ENCODE data around the gene DUS4L. TPM values are rescaled to one million over a fixed set of nuclear protein-coding genes. Genes with fewer than 3 reads are reported as not detected.
A peak's percentile ranks its signal among the peaks of the same experiment; 100 is the strongest.

The DUS4L gene
- total and polyA plus RNA-seq, 7 experiments from 2014 or later, result 7.5 to 14.1 (median 10.4) TPM

DNA sequence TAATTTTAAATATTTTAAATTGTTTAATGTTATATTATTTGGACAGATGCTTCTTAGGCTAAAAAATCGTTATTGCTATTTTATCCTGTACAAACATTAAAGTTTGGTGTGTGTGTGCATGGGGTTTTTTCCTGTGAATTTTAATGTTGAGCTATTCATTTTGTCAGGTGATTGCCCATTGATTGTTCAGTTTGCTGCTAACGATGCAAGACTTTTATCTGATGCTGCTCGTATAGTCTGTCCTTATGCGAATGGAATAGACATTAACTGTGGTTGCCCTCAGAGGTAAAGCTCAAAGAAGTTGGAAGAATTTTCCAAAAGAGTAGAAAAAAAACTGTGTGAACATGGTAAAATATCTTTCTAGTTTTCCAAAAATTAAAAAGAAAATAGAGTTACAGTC is 9.8 kb downstream of the DUS4L start:
- ChIA-PET CTCF (no interaction called here), POLR2A (interaction anchor here (1.3 kb wide), 2 partner anchors 9 to 11 kb away, joined by 3 to 5 read pairs; no protein-coding TSS in a partner anchor)
- ATAC-seq, result no peak

DNA sequence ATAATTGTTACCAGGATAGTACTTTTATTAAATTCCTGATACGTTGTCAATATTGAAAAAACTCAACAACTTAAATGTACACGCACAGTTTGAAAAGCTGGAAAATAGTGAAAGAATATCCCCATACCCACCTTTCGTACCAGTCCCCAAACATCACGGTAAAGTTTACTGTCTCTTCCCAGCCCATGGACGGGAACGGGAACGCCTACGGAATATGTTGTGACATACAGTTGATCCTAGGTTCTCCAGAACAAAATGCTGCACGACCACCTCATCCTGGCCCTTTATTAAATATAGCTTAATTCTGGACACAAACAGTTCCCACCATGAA is 15.7 kb downstream of the DUS4L start:
- ATAC-seq (no peak), DNase-seq (peak in 1 of 9 donors; percentile 16)
- POLR2A ChIA-PET, result interaction anchor here (0.6 to 1.9 kb wide), 2 partner anchors 15 to 355 kb away, joined by 3 to 15 read pairs; partner anchors contain the start of genes COG5 and DUS4L
- H3K27me3 ChIP-seq (ENCODE audit: control insufficient read depth in 2 of 2, insufficient read depth in 2 of 2, low read length in 2 of 2), result no peaks in the 10 kb centered on the region
- Mint-ChIP-seq H3K4me1 (peaks cover 6 to 34% (median 25%) of the 10 kb centered on the region in 7 donors), H3K36me3 (peaks cover 0 to 12% (median 5%) of the 10 kb centered on the region in 5 donors), H3K27ac (peak overlapping the region; percentile 43 to 93 (median 87)), H3K9me3 (no peaks in the 10 kb centered on the region), H3K27me3 (no peaks in the 10 kb centered on the region), H3K4me3 (peak overlapping the region; percentile 83 to 94 (median 90))
- no peaks in the 10 kb centered on the region for H3K9me3 ChIP-seq (ENCODE audit: control insufficient read depth in 2 of 3, low read length in 3 of 3)
- CTCF ChIA-PET, result no interaction called here
- H3K4me3 ChIP-seq (ENCODE audit: low read length), result peak overlapping the region; percentile 97
- no peaks in the 10 kb centered on the region for H3K36me3 ChIP-seq (ENCODE audit: control insufficient read depth in 2 of 3, insufficient read depth in 3 of 3, low read length in 3 of 3)
- H3K27ac ChIP-seq (ENCODE audit: low read depth, low read length), result peak overlapping the region; percentile 72
- peaks cover 4 to 8% of the 10 kb centered on the region in 2 donors for H3K4me1 ChIP-seq (ENCODE audit: control insufficient read depth in 2 of 2, insufficient read depth in 2 of 2, low read length in 2 of 2)
- intact Hi-C loops (cut with micrococcal nuclease), result loop anchor here in 1 of 2 donors (1.0 kb wide), 2 partner anchors 15 to 164 kb away; no protein-coding TSS in a partner anchor

More for the DNA sequence above, 9.8 kb downstream of the DUS4L start:
- Histone ChIP-seq H3K9me3 (ENCODE audit: control insufficient read depth in 2 of 3, low read length in 3 of 3) (no peaks in the 10 kb centered on the region), H3K36me3 (ENCODE audit: control insufficient read depth in 2 of 3, insufficient read depth in 3 of 3, low read length in 3 of 3) (peaks cover 0 to 22% (median 0%) of the 10 kb centered on the region in 3 experiments), H3K27me3 (ENCODE audit: control insufficient read depth in 2 of 2, insufficient read depth in 2 of 2, low read length in 2 of 2) (no peaks in the 10 kb centered on the region), H3K27ac (ENCODE audit: low read depth, low read length) (no peak overlapping the region), H3K4me3 (ENCODE audit: low read length) (no peak overlapping the region), H3K4me1 (ENCODE audit: control insufficient read depth in 2 of 2, insufficient read depth in 2 of 2, low read length in 2 of 2) (no peaks in the 10 kb centered on the region)
- H3K27me3 Mint-ChIP-seq, result no peaks in the 10 kb centered on the region
- peaks cover 4 to 29% (median 11%) of the 10 kb centered on the region in 5 donors for H3K36me3 Mint-ChIP-seq
- DNase-seq, result no peak
- H3K9me3 Mint-ChIP-seq, result no peaks in the 10 kb centered on the region
- intact Hi-C loops (cut with micrococcal nuclease), result no loop called here
- H3K27ac Mint-ChIP-seq, result no peak overlapping the region
- no peak overlapping the region for H3K4me3 Mint-ChIP-seq
- H3K4me1 Mint-ChIP-seq, result peaks cover 0 to 10% (median 3%) of the 10 kb centered on the region in 7 donors

DNA sequence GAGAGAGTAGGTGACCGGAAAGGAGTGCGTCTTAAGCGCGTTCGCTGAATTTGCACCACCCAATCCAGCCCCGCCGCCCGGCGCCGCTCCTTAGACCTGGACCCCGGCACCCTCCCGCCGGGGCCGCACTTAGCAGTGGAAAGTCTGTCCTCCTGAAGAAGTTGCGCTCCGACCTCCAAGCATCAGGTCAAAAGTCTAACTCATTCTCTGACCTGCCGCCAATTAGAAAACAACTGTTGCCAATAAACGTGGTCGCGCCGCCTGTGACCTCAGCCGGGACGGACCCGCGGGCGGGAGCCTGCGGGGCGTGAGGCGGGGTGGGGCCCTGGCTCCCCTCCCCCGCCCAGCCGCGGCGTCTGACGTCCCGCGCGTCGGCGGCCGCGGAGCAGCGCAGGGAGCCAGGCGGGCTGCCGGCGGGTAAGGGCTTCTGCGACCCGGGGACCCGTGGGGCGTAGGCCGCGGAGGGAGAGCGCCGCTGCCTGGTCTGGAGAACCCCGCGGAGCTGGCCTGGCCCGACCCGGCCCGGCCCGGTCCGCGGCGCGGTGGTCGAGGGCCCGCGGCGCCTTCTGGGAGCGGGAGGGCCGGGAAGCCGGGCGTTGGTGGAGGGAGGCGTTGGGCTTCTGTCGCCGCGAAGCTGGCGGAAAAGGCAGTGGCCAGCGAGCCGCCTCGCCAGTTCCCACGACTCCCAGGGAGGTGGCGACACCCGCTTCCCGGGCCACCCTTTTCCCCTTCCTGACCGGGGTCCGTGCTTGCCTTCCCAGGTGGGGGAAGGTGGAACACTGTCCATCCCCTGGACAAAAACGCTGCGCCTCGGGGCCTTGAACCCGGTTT is 16.3 kb downstream of the DUS4L start, which contains the start of gene BCAP29:
TSS of gene BCAP29 (plus strand) at position 362 of the 831 bp plus-strand sequence. CDS start 527 bp downstream, outside the sequence.
- H3K4me3 Mint-ChIP-seq, result peak within 1 kb of the TSS; percentile 83 to 94 (median 90)
- peaks cover 4 to 8% of the 10 kb centered on the region in 2 donors for H3K4me1 ChIP-seq (ENCODE audit: control insufficient read depth in 2 of 2, insufficient read depth in 2 of 2, low read length in 2 of 2)
- ATAC-seq, result peak; percentile 98
- intact Hi-C loops (cut with micrococcal nuclease), result loop anchor here (1.0 kb wide), 6 partner anchors 16 to 411 kb away; partner anchors contain the start of genes CBLL1 (in 1 of the 2), COG5 (in 1 of the 2), DUS4L (in 1 of the 2) and HBP1 (in 1 of the 2)
- H3K9me3 Mint-ChIP-seq, result no peaks in the 10 kb centered on the region
- H3K27me3 Mint-ChIP-seq, result no peaks in the 10 kb centered on the region
- DNase-seq, result peak; percentile 50 to 83 (median 65)
- no peaks in the 10 kb centered on the region for H3K27me3 ChIP-seq (ENCODE audit: control insufficient read depth in 2 of 2, insufficient read depth in 2 of 2, low read length in 2 of 2)
- peak within 1 kb of the TSS; percentile 43 to 93 (median 87) for H3K27ac Mint-ChIP-seq
- CTCF ChIA-PET, result no interaction called here
- peaks cover 6 to 34% (median 25%) of the 10 kb centered on the region in 7 donors for H3K4me1 Mint-ChIP-seq
- peak within 1 kb of the TSS; percentile 97 for H3K4me3 ChIP-seq (ENCODE audit: low read length)
- H3K36me3 Mint-ChIP-seq, result peaks cover 0 to 13% (median 9%) of the 10 kb centered on the region in 5 donors
- H3K36me3 ChIP-seq (ENCODE audit: control insufficient read depth in 2 of 3, insufficient read depth in 3 of 3, low read length in 3 of 3), result no peaks in the 10 kb centered on the region
- POLR2A ChIA-PET, result interaction anchor here (1.9 kb wide), 1 partner anchor 16 kb away, joined by 15 read pairs; the partner anchor contains the start of genes COG5 and DUS4L
- peak within 1 kb of the TSS; percentile 72 for H3K27ac ChIP-seq (ENCODE audit: low read depth, low read length)
- no peaks in the 10 kb centered on the region for H3K9me3 ChIP-seq (ENCODE audit: control insufficient read depth in 2 of 3, low read length in 3 of 3)

DNA sequence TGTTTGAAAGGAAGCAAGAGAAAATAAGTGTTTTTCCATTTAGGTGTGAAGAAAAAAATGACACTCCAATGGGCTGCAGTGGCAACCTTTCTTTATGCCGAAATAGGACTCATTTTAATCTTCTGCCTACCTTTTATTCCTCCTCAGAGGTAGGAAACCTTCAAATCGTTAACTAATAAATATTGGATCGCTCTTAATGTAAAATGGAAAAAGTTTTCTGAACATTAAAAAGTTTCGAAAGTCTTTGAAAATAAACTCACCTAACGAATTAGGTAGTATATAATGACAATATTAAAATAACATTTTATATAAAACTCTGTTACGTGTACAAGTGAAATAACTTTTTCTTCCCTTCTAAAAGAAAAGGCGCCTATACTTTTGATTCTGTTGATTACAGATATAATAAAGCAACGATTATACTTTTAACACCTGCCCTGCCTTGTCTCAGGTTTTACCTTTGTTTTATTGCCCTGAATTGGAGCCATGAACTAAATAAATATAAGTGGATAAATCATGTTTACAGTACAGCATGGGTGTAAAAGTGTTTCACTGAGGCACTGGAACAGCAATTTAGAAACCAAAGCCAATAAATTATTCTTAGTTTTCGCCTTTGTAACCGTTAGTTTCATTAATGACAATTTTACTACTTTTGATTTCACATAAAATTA is 17.1 kb downstream of the DUS4L start:
- POLR2A ChIA-PET, result interaction anchor here (0.9 to 1.9 kb wide), 2 partner anchors 17 to 18 kb away, joined by 4 to 15 read pairs; partner anchors contain the start of genes COG5 and DUS4L

DNA sequence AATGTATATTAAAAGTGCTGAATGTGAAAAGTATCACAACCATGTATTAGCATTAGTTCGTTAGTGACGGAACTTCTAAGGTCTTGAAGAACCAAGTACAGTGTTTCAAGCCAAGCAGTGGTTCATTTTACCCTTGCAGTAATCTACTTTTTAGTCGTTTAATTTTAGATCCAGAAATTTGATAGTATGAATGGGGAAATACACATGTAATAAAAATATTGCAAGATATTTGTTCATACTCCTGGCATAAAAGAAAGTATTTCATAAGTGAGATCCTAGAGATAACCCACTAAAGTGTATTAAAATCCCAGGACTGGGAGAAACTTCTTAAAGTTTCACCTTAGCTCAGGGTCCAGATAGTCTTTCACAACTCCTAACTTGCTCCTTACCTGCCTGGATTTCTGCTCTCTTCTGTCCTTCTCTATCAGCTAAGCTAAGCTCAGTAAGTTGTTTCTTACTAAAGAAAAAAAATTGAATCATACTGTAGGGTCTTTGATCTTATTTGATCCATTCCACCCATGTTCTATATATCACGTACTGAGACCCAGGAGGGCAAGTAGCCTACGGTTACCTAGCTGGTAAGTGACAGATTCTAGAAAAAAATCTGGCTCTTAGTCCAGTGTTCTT is 17.7 kb downstream of the DUS4L start:
- ChIA-PET POLR2A (interaction anchor here (0.5 to 0.9 kb wide), 2 partner anchors 18 to 19 kb away, joined by 3 to 4 read pairs; no protein-coding TSS in a partner anchor), CTCF (interaction anchor here (0.7 kb wide), 1 partner anchor 16 kb away, joined by 3 read pairs; no protein-coding TSS in a partner anchor)
- no peak overlapping the region for H3K27ac ChIP-seq (ENCODE audit: low read depth, low read length)

More for the DNA sequence above, 17.1 kb downstream of the DUS4L start:
- CTCF ChIA-PET, result interaction anchor here (0.7 kb wide), 1 partner anchor 15 kb away, joined by 3 read pairs; no protein-coding TSS in a partner anchor
- intact Hi-C loops (cut with micrococcal nuclease), result loop anchor here in 1 of 2 donors (1.0 kb wide), 4 partner anchors 18 to 412 kb away; partner anchors contain the start of genes CBLL1, COG5, DUS4L and HBP1
- Histone ChIP-seq H3K27me3 (ENCODE audit: control insufficient read depth in 2 of 2, insufficient read depth in 2 of 2, low read length in 2 of 2) (no peaks in the 10 kb centered on the region), H3K36me3 (ENCODE audit: control insufficient read depth in 2 of 3, insufficient read depth in 3 of 3, low read length in 3 of 3) (no peaks in the 10 kb centered on the region), H3K9me3 (ENCODE audit: control insufficient read depth in 2 of 3, low read length in 3 of 3) (no peaks in the 10 kb centered on the region), H3K27ac (ENCODE audit: low read depth, low read length) (peak overlapping the region; percentile 72), H3K4me1 (ENCODE audit: control insufficient read depth in 2 of 2, insufficient read depth in 2 of 2, low read length in 2 of 2) (peaks cover 4 to 8% of the 10 kb centered on the region in 2 donors), H3K4me3 (ENCODE audit: low read length) (peak overlapping the region; percentile 97)
- peaks cover 0 to 18% (median 15%) of the 10 kb centered on the region in 5 donors for H3K36me3 Mint-ChIP-seq
- DNase-seq (no peak), ATAC-seq (no peak)
- peaks cover 6 to 35% (median 25%) of the 10 kb centered on the region in 7 donors for H3K4me1 Mint-ChIP-seq
- no peaks in the 10 kb centered on the region for H3K9me3 Mint-ChIP-seq
- no peaks in the 10 kb centered on the region for H3K27me3 Mint-ChIP-seq
- peak overlapping the region in 8 of 9 donors; percentile 30 to 88 (median 64) for H3K27ac Mint-ChIP-seq
- H3K4me3 Mint-ChIP-seq, result peak overlapping the region; percentile 74 to 94 (median 82)

More for the DNA sequence above, 17.7 kb downstream of the DUS4L start:
- no peaks in the 10 kb centered on the region for H3K9me3 Mint-ChIP-seq
- Histone ChIP-seq H3K4me1 (ENCODE audit: control insufficient read depth in 2 of 2, insufficient read depth in 2 of 2, low read length in 2 of 2) (peaks cover 4 to 8% of the 10 kb centered on the region in 2 donors), H3K27me3 (ENCODE audit: control insufficient read depth in 2 of 2, insufficient read depth in 2 of 2, low read length in 2 of 2) (no peaks in the 10 kb centered on the region), H3K36me3 (ENCODE audit: control insufficient read depth in 2 of 3, insufficient read depth in 3 of 3, low read length in 3 of 3) (no peaks in the 10 kb centered on the region), H3K9me3 (ENCODE audit: control insufficient read depth in 2 of 3, low read length in 3 of 3) (no peaks in the 10 kb centered on the region), H3K4me3 (ENCODE audit: low read length) (no peak overlapping the region)
- H3K36me3 Mint-ChIP-seq, result peaks cover 0 to 21% (median 13%) of the 10 kb centered on the region in 5 donors
- ATAC-seq, result no peak
- DNase-seq, result no peak
- peaks cover 6 to 35% (median 25%) of the 10 kb centered on the region in 7 donors for H3K4me1 Mint-ChIP-seq
- H3K4me3 Mint-ChIP-seq, result peak overlapping the region; percentile 15 to 83 (median 77)
- H3K27ac Mint-ChIP-seq, result peak overlapping the region in 6 of 9 donors; percentile 5 to 72 (median 48)
- H3K27me3 Mint-ChIP-seq, result no peaks in the 10 kb centered on the region
- intact Hi-C loops (cut with micrococcal nuclease), result loop anchor here in 1 of 2 donors (2.0 kb wide), 1 partner anchor 15 kb away; no protein-coding TSS in a partner anchor

Measured in naive thymus-derived CD4-positive, alpha-beta T cell (primary cell).